Measurements from ENCODE around the gene TRIP10.

Gene TRIP10

DNA sequence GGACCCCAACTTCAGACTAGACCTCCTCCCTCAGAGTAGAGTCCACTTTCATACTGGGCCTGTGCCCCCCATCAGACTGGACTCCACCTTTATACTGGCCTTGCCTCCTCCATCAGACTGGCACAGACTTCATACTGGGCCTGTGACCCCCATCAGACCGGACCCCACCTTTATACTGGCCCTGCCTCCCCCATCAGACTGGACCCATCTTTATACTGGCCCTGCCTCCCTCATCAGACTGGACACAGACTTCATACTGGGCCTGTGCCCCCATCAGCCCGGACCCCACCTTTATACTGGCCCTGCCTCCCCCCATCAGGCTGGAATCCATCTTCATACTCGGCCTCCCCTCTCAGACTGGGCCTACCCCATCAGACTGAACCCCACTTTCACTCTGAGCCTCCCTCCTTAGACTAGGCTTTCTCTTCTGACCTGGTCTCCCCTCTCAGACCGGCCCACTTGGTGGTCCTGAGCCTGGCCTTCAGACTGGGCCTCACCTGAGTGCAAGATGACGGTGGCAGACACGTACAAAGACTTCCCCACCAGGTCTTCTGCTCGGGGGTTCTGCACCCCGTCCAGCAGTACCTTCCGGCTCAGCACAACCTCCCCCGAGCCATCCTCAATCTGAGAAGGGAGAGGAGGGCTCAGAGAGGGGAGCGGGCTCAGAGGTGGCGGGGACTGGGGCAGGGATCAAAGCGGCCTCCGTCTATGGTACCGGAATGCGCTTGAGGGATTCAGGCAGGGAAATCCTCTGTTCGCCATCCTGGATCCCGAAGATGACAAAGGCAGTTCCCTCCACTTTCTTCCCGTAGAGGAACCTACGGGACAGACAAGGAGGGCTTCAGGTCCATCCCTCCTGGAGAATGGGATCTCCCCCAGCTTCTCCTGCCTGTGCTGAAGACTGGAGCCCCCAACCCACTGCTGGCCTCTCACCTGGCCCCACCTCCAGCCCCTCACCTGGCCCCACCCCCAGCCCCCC, 26.5 kb upstream of the TRIP10 start:
- no peak for DNase-seq

- DNase-seq = no peak
These were observed 25.4 kb upstream of the TRIP10 start for GRCh38 chr19:6713773-6714692.

DNA sequence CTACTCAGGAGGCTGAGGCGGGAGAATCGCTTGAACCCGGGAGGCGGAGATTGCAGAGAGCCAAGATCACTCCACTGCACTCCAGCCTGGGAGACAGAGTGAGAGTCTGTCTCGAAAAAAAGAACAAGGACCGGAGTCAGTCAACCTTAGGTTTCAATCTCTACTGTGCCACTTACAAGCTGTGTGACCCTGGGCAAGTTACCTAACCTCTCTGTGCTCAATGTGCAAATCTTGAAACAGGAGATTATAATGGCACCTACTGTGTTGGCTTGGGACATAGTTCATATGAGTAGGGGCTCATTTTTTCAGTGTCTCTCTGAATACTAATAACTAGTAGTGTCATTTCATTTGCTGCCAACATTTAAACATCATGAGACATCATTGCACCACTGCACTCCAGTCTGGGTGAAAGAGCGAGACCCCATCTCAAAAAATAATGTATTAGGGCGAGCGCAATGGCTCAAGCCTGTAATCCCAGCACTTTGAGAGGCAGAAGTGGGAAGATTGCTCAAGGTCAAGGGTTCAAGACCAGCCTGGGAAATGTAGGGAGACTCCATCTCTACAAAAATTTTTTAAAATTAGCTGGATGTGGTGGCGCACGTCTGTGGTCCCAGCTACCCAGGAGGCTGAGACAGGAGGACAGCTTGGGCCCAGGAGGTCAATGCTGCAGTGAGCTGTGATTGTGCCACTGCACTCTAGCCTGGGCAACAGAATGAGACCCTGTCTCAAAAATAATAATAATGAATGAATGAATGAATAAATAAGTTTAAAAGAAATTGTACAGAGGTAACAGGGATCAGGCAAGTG, 24.5 kb upstream of the TRIP10 start:
- DNase-seq = no peak

DNA sequence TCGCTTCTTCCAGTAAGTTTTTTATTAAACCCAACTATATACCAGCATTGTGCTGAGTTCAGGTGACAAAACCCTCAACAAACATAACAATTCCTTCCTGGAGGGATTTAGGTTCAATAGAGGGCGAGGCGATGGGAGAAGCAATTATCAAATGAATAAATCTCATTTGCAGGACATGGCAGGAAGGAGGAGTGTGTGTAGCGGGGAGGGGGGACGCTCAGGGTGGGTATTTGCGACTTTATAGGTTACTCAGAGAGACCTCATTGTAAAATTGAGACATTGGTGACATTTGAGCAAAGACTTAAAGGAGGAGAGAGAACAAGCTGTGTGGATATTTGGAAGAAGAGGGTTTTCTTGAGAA, 22.9 kb upstream of the TRIP10 start:
- DNase-seq = no peak

- DNase-seq = no peak
These were observed 22.4 kb upstream of the TRIP10 start for GRCh38 chr19:6717036-6717435.

DNA sequence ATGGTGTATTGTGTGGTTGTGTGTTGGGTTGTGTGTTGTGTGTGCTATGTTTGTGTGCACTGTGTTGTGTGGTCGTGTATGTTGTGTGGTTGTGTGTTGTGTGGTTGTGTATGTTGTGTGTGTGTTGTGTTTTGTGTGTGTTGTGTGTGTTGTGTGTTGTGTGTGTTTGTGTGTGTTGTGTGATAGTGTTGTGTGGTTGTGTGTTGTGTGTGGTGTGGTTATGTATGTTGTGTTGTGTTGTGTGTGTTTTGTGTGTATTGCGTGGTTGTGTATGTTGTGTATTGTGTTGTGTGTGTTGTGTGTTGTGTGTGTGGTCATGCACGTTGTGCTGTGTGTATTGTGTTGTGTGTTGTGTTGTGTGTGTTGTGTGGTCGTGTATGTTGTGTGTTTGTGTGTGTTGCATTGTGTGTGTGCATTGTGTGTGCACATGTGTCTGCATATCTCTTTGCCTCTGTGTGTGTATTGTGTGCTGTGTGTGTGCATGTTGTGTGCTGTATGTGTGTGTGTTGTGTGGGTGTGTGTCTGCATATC, 22.0 kb upstream of the TRIP10 start:
- no peak for DNase-seq

- DNase-seq = no peak
These were observed 21.3 kb upstream of the TRIP10 start for GRCh38 chr19:6718111-6718740.

GRCh38 chr19:6718741-6719539, 20.5 kb upstream of the TRIP10 start:
- peak; percentile 45 to 59 (median 49) for DNase-seq

DNA sequence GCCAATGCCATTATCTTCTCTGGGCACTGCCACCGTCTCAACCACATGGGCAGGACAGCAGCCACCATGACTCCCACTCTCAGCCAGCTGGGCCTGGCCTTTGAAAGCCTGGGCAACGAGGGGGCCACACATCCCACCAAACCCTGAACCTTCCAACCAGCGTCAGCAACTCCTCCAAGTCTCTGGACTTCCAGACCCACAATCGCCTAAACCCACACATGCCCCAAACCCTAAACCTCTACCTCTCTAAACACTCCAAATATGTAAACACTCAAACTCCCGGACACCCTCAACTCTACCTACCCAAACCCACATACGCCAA, 20.0 kb upstream of the TRIP10 start:
- DNase-seq = no peak

DNA sequence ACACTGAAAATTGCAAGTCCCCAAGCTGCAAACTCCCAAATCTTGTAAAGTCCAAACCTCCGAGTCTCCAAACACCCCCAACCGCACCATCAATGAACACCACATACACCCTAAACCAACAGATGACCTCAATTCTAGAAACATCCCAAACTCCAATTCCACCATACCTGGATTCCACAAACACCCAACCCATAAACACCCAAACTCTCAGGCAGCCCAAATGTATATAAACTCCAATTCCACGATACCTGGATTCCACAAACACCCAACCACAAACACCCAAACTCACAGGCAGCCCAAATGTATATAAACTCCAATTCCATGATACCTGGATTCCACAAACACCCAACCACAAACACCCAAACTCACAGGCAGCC, 19.5 kb upstream of the TRIP10 start:
- DNase-seq = no peak

DNA sequence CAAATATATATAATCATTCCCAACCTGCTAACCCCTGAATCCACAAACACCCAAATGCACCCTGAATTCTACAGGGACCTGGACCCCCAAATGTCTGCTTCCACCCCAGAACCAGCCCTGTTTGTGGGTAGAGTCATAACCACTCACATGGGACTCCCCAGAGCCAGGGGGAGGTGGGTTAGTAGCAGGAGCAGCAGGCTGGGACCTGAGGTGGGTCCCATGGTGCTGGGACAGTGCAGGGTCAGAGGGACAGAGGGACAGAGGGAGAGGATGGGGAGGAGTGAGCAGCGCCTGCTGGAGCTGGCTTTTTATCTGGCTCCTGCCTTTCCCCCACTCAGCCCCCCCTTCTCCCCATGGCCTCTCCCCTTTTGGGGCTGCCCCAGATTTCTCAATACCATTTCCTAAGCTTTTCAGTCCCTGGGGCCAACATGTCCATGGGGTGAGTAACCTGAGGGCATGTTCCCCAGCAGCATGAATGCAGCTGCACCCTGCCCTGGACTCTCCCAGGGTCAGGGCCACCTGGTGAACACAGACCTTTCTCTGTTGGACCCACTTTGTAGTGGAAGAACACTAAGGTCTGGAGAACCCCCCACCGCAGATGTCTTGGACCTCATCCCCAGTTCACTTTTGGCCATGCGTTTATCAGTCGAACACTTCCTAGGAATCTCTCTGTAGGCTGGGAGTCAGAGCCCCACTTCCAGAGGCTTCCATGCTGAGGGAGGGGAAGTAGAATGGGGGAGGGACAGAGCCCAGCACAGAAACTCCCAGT, 18.9 kb upstream of the TRIP10 start, which contains the start of gene C3:
Gene C3, minus strand, starts transcription at position 282 of the 769 bp plus-strand sequence. Its CDS starts 61 bp downstream, at position 221.
- DNase-seq = peak; percentile 92 to 93 (median 93)

- DNase-seq = peak in 2 of 3 donors; percentile 60 to 61
These were observed 18.4 kb upstream of the TRIP10 start for GRCh38 chr19:6721138-6721474.

- DNase-seq = peak in 1 of 3 donors; percentile 23
These were observed 17.7 kb upstream of the TRIP10 start for GRCh38 chr19:6721773-6722172.

GRCh38 chr19:6723108-6723618, 16.3 kb upstream of the TRIP10 start:
- DNase-seq = no peak

- DNase-seq = peak; percentile 39 to 56 (median 50)
These were observed 15.7 kb upstream of the TRIP10 start for GRCh38 chr19:6723738-6724137.

- no peak for DNase-seq
These were observed 14.6 kb upstream of the TRIP10 start for GRCh38 chr19:6724631-6725492.

GRCh38 chr19:6725513-6726231, 13.8 kb upstream of the TRIP10 start:
- DNase-seq = no peak

DNA sequence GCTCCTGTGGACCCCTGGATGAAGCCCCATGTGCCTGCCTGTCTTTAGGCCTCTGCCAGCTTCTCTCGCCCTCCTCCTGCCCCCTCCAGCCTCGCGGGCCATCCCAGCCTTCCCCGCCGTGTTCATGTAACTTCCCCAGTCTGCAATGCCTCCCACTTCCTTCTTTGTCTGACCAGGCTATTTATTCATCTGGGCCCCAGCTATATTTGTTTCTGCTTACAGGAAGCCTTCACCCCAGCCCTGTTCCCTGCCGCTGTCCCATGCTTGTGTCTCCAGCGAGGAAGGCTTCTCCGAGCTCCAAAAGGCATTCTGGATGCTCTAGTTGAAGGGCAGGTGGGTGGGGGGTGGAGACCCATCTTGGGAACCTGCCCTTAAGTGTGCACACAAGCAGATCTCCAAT, 11.1 kb upstream of the TRIP10 start:
- DNase-seq = peak; percentile 81 to 84 (median 84)

Measured in suppressor macrophage treated with lipopolysaccharide for 1 hour (primary cell).